Kidney (tissue), 14 donors: Measurements from ENCODE around the gene ELMOD3. TPM values are rescaled to one million over a fixed set of nuclear protein-coding genes. Genes with fewer than 3 reads are reported as not detected.
A peak's percentile ranks its signal among the peaks of the same experiment; 100 is the strongest.

ENCODE experiments used
- DNase-seq, 5 donors: peaks; one replicate each; pipeline ENCODE4 v3.0.0-alpha.2; 2013 to 2020
- FAIRE-seq: peaks from 2 replicates; lab custom pipeline; 2012; peaks lifted over from hg19 to GRCh38; lab: Jason Lieb, UNC
- H3K27ac ChIP-seq, 2 donors: one replicate each; pipeline ENCODE4 v1.7.0; 2013; ENCODE audit warnings: low read depth in 2 of 2, low read length in 2 of 2, inconsistent platforms in 1 of 2
- H3K27me3 ChIP-seq: one replicate; pipeline ENCODE4 v1.7.1; 2013; ENCODE audit warnings: low read length, inconsistent platforms; ENCODE audit not compliant: control insufficient read depth, insufficient read depth
- H3K36me3 ChIP-seq, 3 donors: one replicate each; pipeline versions ENCODE4 v1.7.0 to v1.7.1; 2013; ENCODE audit warnings: low read length in 3 of 3, control low read depth in 1 of 3, inconsistent platforms in 1 of 3; ENCODE audit not compliant: insufficient read depth in 3 of 3, control insufficient read depth in 2 of 3
- H3K4me1 ChIP-seq, 3 donors: one replicate each; pipeline versions ENCODE4 v1.7.0 to v1.7.1; 2013; ENCODE audit warnings: low read length in 3 of 3, inconsistent platforms in 1 of 3, low read depth in 1 of 3; ENCODE audit not compliant: control insufficient read depth in 2 of 3, insufficient read depth in 2 of 3
- H3K4me3 ChIP-seq, 3 donors: one replicate each; pipeline versions ENCODE4 v1.7.0 to v1.8.1; 2013; ENCODE audit warnings: low read length in 3 of 3, control low read depth in 1 of 3, inconsistent platforms in 1 of 3
- H3K9ac ChIP-seq, 3 donors: one replicate each; pipeline versions ENCODE4 v1.7.0 to v1.7.1; 2013; ENCODE audit warnings: low read length in 3 of 3, control low read depth in 1 of 3, inconsistent platforms in 1 of 3
- H3K9me3 ChIP-seq, 3 donors: one replicate each; pipeline versions ENCODE4 v1.7.0 to v1.7.1; 2013; ENCODE audit warnings: low read length in 3 of 3, control low read depth in 1 of 3, inconsistent platforms in 1 of 3; ENCODE audit not compliant: control insufficient read depth in 2 of 3, insufficient read depth in 1 of 3
- intact Hi-C: fragments of 100-400 bp; cut with DNase I; formaldehyde crosslinking; loops from one replicate; pipeline ENCODE4 v1.11.1; 2022
- polyA plus RNA-seq: library from polyadenylated mRNA; stranded (reverse); fragments of 350-450 nt; fragmentation: Illumina TruSeq; extraction: RNeasy Lipid Tissue Mini Kit (QIAGEN cat#74804); gene quantifications from one replicate; pipeline ENCODE4 v1.2.3, GENCODE V29; 2014; ENCODE audit warnings: low read depth, low replicate concordance; ENCODE audit not compliant: insufficient read depth
- total RNA-seq: library from RNA; stranded (reverse); fragmentation: NEBNext Ultra II Directional; extraction: Animal tissue kit (Norgen Biotek cat#: 25700); gene quantifications from one replicate; pipeline ENCODE4 v1.2.1, GENCODE V29; 2021
- TF ChIP-seq, protein P1 (sequence below): IDR thresholded peaks from 3 replicates; pipeline ENCODE4 v1.5.1; 2012; ENCODE audit warnings: mild to moderate bottlenecking, moderate library complexity, borderline replicate concordance; ENCODE audit not compliant: insufficient read depth; ENCODE audit errors: extremely low read depth
- donor health status: control.
- donor health status: control.
- donor health status: control.
- donor health status: control.
- donor health status: control.
- donor health status: DM: yes; HTN: yes; CAD: no.
- donor health status: Normal renal cell carcinoma (clear cell type).

The ELMOD3 gene
- total and polyA plus RNA-seq, 2 donors from 2014 or later = 15.3 to 17.0 TPM

DNA sequence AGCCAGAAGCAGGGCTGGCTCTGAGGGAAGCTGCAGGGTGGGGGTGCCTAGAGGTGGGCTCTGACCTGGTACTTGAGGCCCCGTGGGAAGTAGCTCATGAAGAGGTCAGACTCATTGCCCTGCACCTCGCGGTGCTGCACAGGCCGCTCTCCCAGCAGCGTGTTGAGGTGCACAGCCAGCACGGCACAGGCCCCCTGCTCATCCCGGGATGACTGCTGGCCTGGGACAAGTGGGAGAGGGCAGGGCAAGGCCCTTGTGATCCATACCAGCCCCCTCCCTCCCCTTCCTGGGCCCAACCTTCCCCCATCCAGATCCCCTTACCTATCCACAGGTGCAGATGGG is 46.9 kb downstream of the ELMOD3 start:
- peaks cover 0 to 4% (median 0%) of the 10 kb centered on the region in 3 donors for H3K36me3 ChIP-seq
- DNase-seq (no peak), FAIRE-seq (no peak)
- no peak overlapping the region for H3K9ac ChIP-seq
- H3K9me3 ChIP-seq = no peaks in the 10 kb centered on the region
- no peak overlapping the region for H3K4me3 ChIP-seq
- intact Hi-C loops = no loop called here
- TF ChIP-seq, protein P1, sequence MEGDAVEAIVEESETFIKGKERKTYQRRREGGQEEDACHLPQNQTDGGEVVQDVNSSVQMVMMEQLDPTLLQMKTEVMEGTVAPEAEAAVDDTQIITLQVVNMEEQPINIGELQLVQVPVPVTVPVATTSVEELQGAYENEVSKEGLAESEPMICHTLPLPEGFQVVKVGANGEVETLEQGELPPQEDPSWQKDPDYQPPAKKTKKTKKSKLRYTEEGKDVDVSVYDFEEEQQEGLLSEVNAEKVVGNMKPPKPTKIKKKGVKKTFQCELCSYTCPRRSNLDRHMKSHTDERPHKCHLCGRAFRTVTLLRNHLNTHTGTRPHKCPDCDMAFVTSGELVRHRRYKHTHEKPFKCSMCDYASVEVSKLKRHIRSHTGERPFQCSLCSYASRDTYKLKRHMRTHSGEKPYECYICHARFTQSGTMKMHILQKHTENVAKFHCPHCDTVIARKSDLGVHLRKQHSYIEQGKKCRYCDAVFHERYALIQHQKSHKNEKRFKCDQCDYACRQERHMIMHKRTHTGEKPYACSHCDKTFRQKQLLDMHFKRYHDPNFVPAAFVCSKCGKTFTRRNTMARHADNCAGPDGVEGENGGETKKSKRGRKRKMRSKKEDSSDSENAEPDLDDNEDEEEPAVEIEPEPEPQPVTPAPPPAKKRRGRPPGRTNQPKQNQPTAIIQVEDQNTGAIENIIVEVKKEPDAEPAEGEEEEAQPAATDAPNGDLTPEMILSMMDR = no peak
- H3K27me3 ChIP-seq = no peaks in the 10 kb centered on the region
- peaks cover 0 to 14% (median 12%) of the 10 kb centered on the region in 3 donors for H3K4me1 ChIP-seq
- H3K27ac ChIP-seq = no peak overlapping the region

DNA sequence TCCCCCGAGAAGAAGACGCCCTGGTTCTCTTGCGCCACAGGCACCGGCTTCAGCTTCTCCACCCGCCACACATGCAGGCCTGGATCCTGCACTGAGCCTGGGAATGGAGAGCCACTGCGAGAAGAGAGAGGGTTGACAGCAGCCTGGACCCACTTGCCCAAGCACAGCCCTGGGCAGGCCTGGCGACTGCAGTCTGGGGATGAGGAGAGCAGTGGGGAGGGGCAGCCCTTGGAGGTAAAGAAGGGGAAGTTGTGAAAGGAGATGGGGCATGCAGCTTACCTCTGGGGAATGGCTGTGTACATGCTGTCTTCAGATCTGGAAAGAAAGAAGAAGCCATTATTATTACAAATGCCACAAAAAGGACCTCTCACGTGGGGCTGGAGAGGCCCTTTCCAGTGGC is 47.3 kb downstream of the ELMOD3 start:
- Histone ChIP-seq H3K36me3 (peaks cover 0 to 4% (median 0%) of the 10 kb centered on the region in 3 donors), H3K9ac (no peak overlapping the region), H3K4me3 (no peak overlapping the region), H3K9me3 (no peaks in the 10 kb centered on the region), H3K27ac (no peak overlapping the region), H3K27me3 (no peaks in the 10 kb centered on the region), H3K4me1 (peaks cover 0 to 16% (median 11%) of the 10 kb centered on the region in 3 donors)
- no peak for DNase-seq
- no peak for FAIRE-seq
- intact Hi-C loops = no loop called here
- TF ChIP-seq, protein P1 = no peak

DNA sequence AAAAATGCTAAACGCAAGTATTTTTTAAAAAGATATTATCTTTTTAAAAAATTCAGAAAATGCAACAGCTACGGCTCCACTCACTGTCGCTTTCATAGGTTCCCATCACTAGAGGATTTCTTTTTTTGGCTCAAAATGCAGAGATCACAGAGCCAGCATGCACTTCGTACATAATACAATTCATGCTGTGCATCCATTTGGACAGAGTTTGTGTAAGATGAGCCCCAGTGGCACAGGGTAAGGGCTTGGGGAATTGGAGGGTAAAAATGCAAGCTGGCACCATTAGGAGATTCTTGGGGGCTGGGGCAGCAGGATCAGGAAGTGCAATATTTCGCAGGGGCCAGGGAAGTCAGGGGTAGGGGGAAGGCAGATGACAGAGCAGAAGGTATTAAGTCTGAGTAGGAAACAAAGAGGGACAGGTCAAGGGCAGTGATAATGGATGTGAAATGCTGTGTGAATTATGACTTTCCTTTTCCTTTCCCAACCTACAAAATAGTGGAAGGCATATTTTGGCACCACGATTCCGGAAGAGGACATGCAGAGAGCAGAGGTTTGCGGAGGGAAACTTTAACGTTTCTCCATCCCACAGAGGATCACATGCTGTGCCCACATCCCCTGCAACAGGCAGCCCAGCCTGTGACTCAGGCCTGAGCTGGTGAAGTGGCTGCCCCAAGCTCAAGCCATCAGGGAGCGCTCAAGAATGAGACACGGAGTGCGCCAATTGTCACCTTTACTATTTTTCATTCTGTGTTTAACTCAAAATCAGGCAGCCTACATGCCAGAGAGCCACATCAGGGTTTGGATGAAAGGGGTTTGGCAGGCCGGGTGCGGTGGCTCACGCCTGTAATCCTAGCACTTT is 50.9 kb downstream of the ELMOD3 start:
- FAIRE-seq = no peak

More for the DNA sequence above, 50.9 kb downstream of the ELMOD3 start:
- DNase-seq = peak in 1 of 5 donors; percentile 67
- Histone ChIP-seq H3K27me3 (no peaks in the 10 kb centered on the region), H3K4me3 (no peak overlapping the region), H3K9ac (no peak overlapping the region), H3K36me3 (peaks cover 0 to 2% (median 0%) of the 10 kb centered on the region in 3 donors), H3K9me3 (no peaks in the 10 kb centered on the region), H3K4me1 (peaks cover 0 to 26% (median 23%) of the 10 kb centered on the region in 3 donors), H3K27ac (peak overlapping the region; percentile 68 to 78)
- intact Hi-C loops = no loop called here
- TF ChIP-seq, protein P1 = no peak
